HepG2 (cell line): ENCODE results near the gene IER2. TPM values are rescaled to one million over a fixed set of nuclear protein-coding genes. Genes with fewer than 3 reads are reported as not detected.

Source experiments
- DZIP1 ChIP-seq: sonication (generic); formaldehyde crosslinking; IDR thresholded peaks from 2 replicates; pipeline ENCODE4 v1.5.0; 2020; ENCODE audit warnings: mild to moderate bottlenecking, missing genetic modification reagents
- ELK4 ChIP-seq: sonication (generic); formaldehyde crosslinking; IDR thresholded peaks from 2 replicates; pipeline ENCODE4 v1.9.0; 2021; ENCODE audit warnings: missing genetic modification reagents, borderline replicate concordance
- FOXO4 ChIP-seq: sonication (generic); formaldehyde crosslinking; conservative IDR thresholded peaks from 2 replicates; pipeline ENCODE4 v1.8.1; 2023; ENCODE audit warnings: missing genetic modification reagents
- GPBP1L1 ChIP-seq: sonication (generic); formaldehyde crosslinking; IDR thresholded peaks from 2 replicates; pipeline ENCODE4 v1.5.0; 2020; ENCODE audit warnings: mild to moderate bottlenecking, missing genetic modification reagents
- ZBTB40 ChIP-seq, 2 experiments: fragments of 450-650 bp in 1 of 2; sonication (generic) in 1 of 2; formaldehyde crosslinking in 1 of 2; IDR thresholded peaks; 2 replicates each; pipeline versions ENCODE4 v1.6.1 to v1.8.0; 2016 to 2022; ENCODE audit warnings: antibody characterized with exemption in 1 of 2, mild to moderate bottlenecking in 1 of 2, missing genetic modification reagents in 1 of 2
- ZNF839 ChIP-seq: sonication (generic); formaldehyde crosslinking; IDR thresholded peaks from 2 replicates; pipeline ENCODE4 v1.4.0; 2020; ENCODE audit warnings: missing genetic modification reagents, mild to moderate bottlenecking, borderline replicate concordance
- polyA plus RNA-seq, 8 experiments: library from polyadenylated mRNA; depleted of rRNA in 3 of 8; stranded (reverse) in 7 of 8; unstranded in 1 of 8; fragments of >200 nt; fragmentation: Illumina TruSeq in 4 of 8; extraction: Trizol in 4 of 8; gene quantifications; 2 replicates each; pipeline versions ENCODE4 v1.2.1 to v1.2.3, GENCODE V29; 2011 to 2016; ENCODE audit warnings: low read depth in 4 of 8, missing spikeins in 1 of 8, mixed read lengths in 1 of 8; ENCODE audit not compliant: insufficient read depth in 1 of 8
- total RNA-seq, 5 experiments: library from RNA; depleted of rRNA; stranded (reverse); fragments of >200 nt; fragmentation: Illumina TruSeq; extraction: Trizol; gene quantifications; 2 replicates each; pipeline ENCODE4 v1.2.3, GENCODE V29; 2016; ENCODE audit warnings: low read depth in 1 of 5

IER2 gene
- total and polyA plus RNA-seq, 2 of the 13 experiments (the other 11 are each of a cell fraction or from before 2014, with no cell fraction given) = 10.1 to 14.3 TPM

GRCh38 chr19:13190781-13191540, 40.8 kb downstream of the IER2 start (continued):
- TF ChIP-seq ELK4 (CRISPR knock-in tag) (no peak), ZNF839 (CRISPR knock-in tag) (no peak), DZIP1 (CRISPR knock-in tag) (no peak), ZBTB40 (IDR thresholded peaks at IDR 0.05) (no peak), ZBTB40 (CRISPR knock-in tag; IDR thresholded peaks at IDR 0.05) (no peak; the same call in 1 of the 2 replicates), GPBP1L1 (CRISPR knock-in tag) (no peak), FOXO4 (CRISPR knock-in tag) (no peak)
